Mononuclear cell (primary cell): ENCODE data around the gene C17orf107. TPM values are rescaled to one million over a fixed set of nuclear protein-coding genes. Genes with fewer than 3 reads are reported as not detected.

Source experiments
- H3K27me3 ChIP-seq: 2 replicates; pipeline ENCODE4 v1.6.0; 2011; ENCODE audit warnings: low read length, control low read depth; ENCODE audit not compliant: insufficient read depth
- H3K4me1 ChIP-seq: 2 replicates; pipeline ENCODE4 v1.5.1; 2011; ENCODE audit warnings: mild to moderate bottlenecking, low read length, control low read depth; ENCODE audit not compliant: insufficient read depth
- H3K4me3 ChIP-seq: 2 replicates; pipeline ENCODE4 v1.5.1; 2011; ENCODE audit warnings: mild to moderate bottlenecking, low read length, moderate library complexity
- H3K9me3 ChIP-seq: 2 replicates; pipeline ENCODE4 v1.5.1; 2011; ENCODE audit warnings: low read depth, mild to moderate bottlenecking, control low read depth, low read length
- total RNA-seq: library from RNA; depleted of rRNA; stranded (reverse); fragments of >200 nt; gene quantifications from one replicate; pipeline ENCODE4 v1.2.3, GENCODE V29; 2012

The C17orf107 gene
- total RNA-seq, 1 donor, result 26.4 TPM

GRCh38 chr17:4891411-4892410 lies 7.6 kb upstream of the C17orf107 start:
- Histone ChIP-seq H3K4me1 (no peaks in the 10 kb centered on the region), H3K27me3 (no peaks in the 10 kb centered on the region)

GRCh38 chr17:4892499-4893221 lies 6.7 kb upstream of the C17orf107 start:
- Histone ChIP-seq H3K9me3 (no peaks in the 10 kb centered on the region), H3K27me3 (no peaks in the 10 kb centered on the region), H3K4me1 (no peaks in the 10 kb centered on the region), H3K4me3 (no peak overlapping the region)

More at GRCh38 chr17:4891411-4892410, 7.6 kb upstream of the C17orf107 start:
- no peak overlapping the region for H3K4me3 ChIP-seq
- no peaks in the 10 kb centered on the region for H3K9me3 ChIP-seq

- no peaks in the 10 kb centered on the region for H3K4me1 ChIP-seq
- H3K27me3 ChIP-seq, result no peaks in the 10 kb centered on the region
These were observed 6.1 kb upstream of the C17orf107 start for GRCh38 chr17:4893272-4893671.

GRCh38 chr17:4893721-4894560 lies 5.4 kb upstream of the C17orf107 start:
- no peaks in the 10 kb centered on the region for H3K9me3 ChIP-seq
- H3K4me3 ChIP-seq, result no peak overlapping the region
- peaks cover 6% of the 10 kb centered on the region for H3K4me1 ChIP-seq
- H3K27me3 ChIP-seq, result no peaks in the 10 kb centered on the region

More at GRCh38 chr17:4893272-4893671, 6.1 kb upstream of the C17orf107 start:
- no peaks in the 10 kb centered on the region for H3K9me3 ChIP-seq
- no peak overlapping the region for H3K4me3 ChIP-seq

- no peaks in the 10 kb centered on the region for H3K9me3 ChIP-seq
- peaks cover 16% of the 10 kb centered on the region for H3K4me1 ChIP-seq
- no peak overlapping the region for H3K4me3 ChIP-seq
- H3K27me3 ChIP-seq, result peaks cover 5% of the 10 kb centered on the region
These were observed 4.2 kb upstream of the C17orf107 start for GRCh38 chr17:4895121-4895520.

GRCh38 chr17:4895657-4896331 lies 3.5 kb upstream of the C17orf107 start:
- Histone ChIP-seq H3K27me3 (peaks cover 7% of the 10 kb centered on the region), H3K9me3 (no peaks in the 10 kb centered on the region), H3K4me3 (no peak overlapping the region), H3K4me1 (peaks cover 22% of the 10 kb centered on the region)

- H3K4me1 ChIP-seq, result peaks cover 30% of the 10 kb centered on the region
- no peak overlapping the region for H3K4me3 ChIP-seq
- H3K9me3 ChIP-seq, result no peaks in the 10 kb centered on the region
- peaks cover 7% of the 10 kb centered on the region for H3K27me3 ChIP-seq
These were observed 2.8 kb upstream of the C17orf107 start for GRCh38 chr17:4896332-4897197.

- H3K9me3 ChIP-seq, result no peaks in the 10 kb centered on the region
- H3K4me3 ChIP-seq, result no peak overlapping the region
- H3K27me3 ChIP-seq, result peaks cover 7% of the 10 kb centered on the region
- peaks cover 37% of the 10 kb centered on the region for H3K4me1 ChIP-seq
These were observed 2.1 kb upstream of the C17orf107 start for GRCh38 chr17:4897198-4897687.

GRCh38 chr17:4897785-4898184 lies 1.6 kb upstream of the C17orf107 start:
- Histone ChIP-seq H3K4me1 (peaks cover 42% of the 10 kb centered on the region), H3K9me3 (no peaks in the 10 kb centered on the region), H3K27me3 (peaks cover 7% of the 10 kb centered on the region), H3K4me3 (no peak overlapping the region)

GRCh38 chr17:4898351-4898750 lies 985 bp upstream of the C17orf107 start:
- Histone ChIP-seq H3K4me3 (no peak overlapping the region), H3K27me3 (peaks cover 7% of the 10 kb centered on the region), H3K9me3 (no peaks in the 10 kb centered on the region), H3K4me1 (peaks cover 48% of the 10 kb centered on the region)

- no peaks in the 10 kb centered on the region for H3K9me3 ChIP-seq
- peaks cover 53% of the 10 kb centered on the region for H3K4me1 ChIP-seq
- peak overlapping the region; percentile 42 for H3K4me3 ChIP-seq
- H3K27me3 ChIP-seq, result peaks cover 7% of the 10 kb centered on the region
These were observed 409 bp upstream of the C17orf107 start for GRCh38 chr17:4898927-4899326.

GRCh38 chr17:4900231-4901107 lies 1.1 kb downstream of the C17orf107 start:
- no peaks in the 10 kb centered on the region for H3K9me3 ChIP-seq
- H3K4me3 ChIP-seq, result peak overlapping the region; percentile 42
- peaks cover 7% of the 10 kb centered on the region for H3K27me3 ChIP-seq
- peaks cover 53% of the 10 kb centered on the region for H3K4me1 ChIP-seq
